GM12873 (cell line): ENCODE results near the gene SIRT3.

ENCODE experiments used
- TF ChIP-seq, protein P1 (sequence below): IDR thresholded peaks from 2 replicates; pipeline ENCODE4 v1.5.1; 2012; ENCODE audit warnings: low read depth, mild to moderate bottlenecking, moderate library complexity, low read length, control low read depth; ENCODE audit not compliant: insufficient read depth; ENCODE audit errors: missing control alignments

The SIRT3 gene

DNA sequence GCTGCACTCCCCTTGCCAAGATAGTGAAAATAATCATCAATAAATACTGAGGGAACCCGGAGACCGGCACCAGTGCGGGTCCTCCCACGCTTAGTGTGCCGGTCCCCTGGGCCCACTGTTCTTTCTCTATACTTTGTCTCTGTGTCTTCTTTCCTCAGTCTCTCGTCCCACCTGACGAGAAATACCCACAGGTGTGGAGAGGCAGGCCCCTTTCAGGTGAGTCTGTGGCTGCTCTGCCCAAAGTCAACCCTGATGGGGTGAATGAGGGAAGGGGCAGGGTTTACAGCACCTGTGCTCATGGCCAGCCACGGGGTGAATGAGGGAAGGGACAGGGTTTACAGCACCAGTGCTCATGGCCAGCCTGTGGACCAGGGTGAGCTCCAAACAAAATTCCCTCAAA, 33.7 kb downstream of the SIRT3 start:
- TF ChIP-seq, protein P1, sequence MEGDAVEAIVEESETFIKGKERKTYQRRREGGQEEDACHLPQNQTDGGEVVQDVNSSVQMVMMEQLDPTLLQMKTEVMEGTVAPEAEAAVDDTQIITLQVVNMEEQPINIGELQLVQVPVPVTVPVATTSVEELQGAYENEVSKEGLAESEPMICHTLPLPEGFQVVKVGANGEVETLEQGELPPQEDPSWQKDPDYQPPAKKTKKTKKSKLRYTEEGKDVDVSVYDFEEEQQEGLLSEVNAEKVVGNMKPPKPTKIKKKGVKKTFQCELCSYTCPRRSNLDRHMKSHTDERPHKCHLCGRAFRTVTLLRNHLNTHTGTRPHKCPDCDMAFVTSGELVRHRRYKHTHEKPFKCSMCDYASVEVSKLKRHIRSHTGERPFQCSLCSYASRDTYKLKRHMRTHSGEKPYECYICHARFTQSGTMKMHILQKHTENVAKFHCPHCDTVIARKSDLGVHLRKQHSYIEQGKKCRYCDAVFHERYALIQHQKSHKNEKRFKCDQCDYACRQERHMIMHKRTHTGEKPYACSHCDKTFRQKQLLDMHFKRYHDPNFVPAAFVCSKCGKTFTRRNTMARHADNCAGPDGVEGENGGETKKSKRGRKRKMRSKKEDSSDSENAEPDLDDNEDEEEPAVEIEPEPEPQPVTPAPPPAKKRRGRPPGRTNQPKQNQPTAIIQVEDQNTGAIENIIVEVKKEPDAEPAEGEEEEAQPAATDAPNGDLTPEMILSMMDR: no peak

- TF ChIP-seq, protein P1: no peak
Measured at GRCh38 chr11:201966-202365, 34.2 kb downstream of the SIRT3 start.

DNA sequence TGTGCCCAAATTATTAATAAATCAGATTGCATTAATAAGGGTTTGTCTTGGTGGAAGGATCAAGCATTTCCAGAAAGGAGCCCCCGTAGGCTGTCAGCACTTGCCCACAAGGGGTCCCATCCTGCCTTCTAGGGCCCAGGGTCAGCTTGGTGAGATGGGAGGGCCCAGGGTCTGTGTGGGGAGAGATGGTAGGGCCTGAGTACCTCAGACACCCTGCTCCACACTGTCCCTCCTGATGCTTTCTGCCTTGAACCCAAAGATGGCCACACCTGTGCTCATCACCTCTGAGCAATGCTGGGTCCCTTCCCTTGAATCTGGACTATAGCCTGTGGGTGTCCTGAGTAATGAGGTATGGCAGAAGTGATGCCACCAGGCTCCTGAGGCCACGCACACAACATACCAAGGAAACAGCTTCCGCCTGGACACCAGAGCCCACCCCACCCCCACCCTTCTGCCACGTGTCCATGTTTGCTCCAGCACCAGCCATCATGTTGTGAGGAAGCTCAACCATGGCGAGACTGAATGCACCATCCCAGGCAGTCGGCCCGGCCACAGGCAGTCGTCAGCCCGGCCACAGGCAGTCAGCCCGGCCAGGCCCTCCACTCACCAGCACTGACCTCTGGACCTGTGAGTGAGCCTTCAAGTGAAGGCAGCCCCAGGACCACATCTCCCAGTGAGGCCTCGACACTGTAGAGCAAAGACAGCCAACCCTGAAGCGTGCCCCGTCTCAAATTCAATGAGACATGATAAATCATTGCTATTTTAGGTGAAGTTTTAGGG, 35.7 kb downstream of the SIRT3 start:
- TF ChIP-seq, protein P1: no peak

GRCh38 chr11:199782-200181, 36.4 kb downstream of the SIRT3 start:
- TF ChIP-seq, protein P1: no peak

DNA sequence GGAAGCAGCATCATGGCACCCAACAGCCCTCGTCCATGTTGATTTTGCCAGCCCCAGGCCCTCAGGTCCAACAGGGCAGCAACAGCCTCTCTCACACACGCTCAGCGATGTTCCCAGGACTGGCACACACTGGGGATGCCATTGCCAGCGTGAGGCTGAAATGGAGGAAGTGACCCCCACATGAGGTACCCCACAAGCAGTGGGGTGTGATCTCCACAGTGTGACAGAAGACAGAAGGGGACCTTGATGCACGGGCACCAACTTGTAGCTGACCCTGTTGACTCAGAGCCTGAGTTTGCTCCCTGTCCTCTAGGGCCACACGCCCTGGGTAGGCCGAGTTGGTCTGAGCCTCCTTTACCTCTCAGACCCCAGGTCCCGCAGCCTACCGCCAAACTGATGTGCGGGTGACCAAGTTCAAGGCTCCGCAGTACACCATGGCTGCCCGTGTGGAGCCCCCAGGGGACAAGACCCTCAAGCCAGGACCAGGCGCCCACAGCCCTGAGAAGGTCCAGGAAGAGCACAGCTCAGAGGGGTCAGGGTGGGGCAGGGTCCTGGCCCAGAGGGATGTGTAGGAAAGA, 37.0 kb downstream of the SIRT3 start:
- TF ChIP-seq, protein P1: no peak

- TF ChIP-seq, protein P1: no peak
Measured at GRCh38 chr11:198236-198806, 37.8 kb downstream of the SIRT3 start.

DNA sequence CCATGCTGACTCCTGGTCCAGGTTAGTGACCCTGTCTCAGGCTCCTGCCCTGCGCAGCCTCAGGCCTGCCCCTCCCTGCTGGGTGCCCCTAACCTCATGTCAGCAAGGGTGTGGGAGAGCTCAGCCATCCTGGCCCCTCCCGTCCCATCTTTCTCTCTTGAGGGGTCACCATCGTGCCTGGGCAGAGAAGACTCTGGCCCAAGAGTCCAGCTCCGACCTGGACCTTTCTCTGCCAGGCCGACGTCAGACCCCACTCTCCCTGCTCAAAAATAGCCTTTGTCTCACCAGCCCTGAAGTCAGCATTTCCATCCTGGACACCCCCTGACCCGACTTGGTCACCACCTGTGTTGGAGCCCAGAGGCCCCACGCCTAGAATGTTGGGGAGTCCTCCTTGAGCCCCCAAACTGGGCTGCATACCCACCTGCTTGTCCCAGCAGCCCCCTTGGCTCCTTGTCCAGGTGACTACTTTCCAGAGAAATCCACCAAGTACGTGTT, 38.4 kb downstream of the SIRT3 start:
- TF ChIP-seq, protein P1: no peak
